Measurements from ENCODE around the gene CUZD1.
A peak's percentile ranks its signal among the peaks of the same experiment; 100 is the strongest.
"Not testable (repeated sequence)": the region's sequence is repeated elsewhere in the genome, so short reads cannot be mapped to it uniquely, and the experiment has no call there.

Gene CUZD1

DNA sequence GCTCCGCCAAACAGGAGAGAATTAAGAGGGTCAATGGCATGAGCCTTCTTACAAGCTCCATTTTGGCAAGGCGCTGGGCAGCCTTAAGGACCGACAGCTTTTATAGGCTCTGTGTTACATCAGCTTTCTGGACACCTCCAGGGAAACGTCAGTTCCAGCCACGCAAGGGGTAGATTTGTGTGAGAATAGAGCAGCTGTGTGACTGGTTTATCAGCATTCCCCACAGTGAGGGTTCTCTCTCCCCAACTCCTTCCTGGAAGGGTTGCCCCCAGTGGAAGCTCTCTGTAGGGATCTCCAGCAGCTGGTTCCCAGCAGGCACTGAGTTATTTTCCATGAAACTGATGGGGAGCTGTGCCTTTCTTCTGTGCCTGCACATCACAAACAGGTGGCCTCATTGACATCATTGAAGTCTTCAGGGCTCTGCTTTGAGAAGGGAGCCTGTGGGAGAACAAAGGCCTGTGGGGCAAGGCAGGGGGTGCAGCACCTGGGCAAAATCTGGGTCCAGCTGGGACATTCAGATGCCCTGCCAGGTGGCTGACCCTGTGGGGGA, at the start of gene CUZD1:
CUZD1 (minus strand) TSS at position 75 of the 550 bp plus-strand sequence; CDS start at position 61, 14 bp downstream.
- no peak for DNase-seq (ENCODE audit: low read depth)

DNA sequence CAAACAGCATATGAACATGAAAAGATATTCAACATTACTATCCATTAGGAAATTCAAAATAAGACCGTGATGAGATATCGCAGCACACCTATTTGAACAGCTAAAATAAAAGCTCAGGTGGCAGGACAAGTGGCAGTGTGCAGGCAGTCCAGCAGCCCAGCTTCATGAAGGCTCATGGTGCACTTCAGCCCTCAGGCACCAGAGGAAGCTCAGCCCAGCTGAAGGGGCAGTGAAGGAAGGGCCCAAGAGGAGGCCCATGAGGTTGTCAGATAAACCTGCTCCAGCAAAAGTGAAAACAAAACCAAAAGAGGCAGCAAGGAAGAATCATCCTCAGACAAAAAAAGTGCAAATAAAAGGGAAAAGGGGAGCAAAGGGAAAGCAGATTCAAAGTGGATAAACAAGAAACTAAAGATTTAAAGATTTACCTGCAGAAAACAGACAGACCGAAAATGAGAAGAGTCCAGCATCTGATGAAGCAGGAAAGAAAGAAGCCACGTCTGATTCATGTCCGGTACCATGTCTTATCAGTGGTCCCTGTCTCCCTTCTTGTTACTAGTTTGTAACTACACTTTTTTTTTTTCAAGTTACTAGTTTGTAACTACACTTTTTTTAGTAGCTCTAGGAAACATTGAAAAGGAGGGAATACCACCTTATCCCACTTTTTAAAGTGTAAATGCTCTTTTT, 48.7 kb upstream of the CUZD1 start:
- no peak for DNase-seq (ENCODE audit: low read depth)

DNA sequence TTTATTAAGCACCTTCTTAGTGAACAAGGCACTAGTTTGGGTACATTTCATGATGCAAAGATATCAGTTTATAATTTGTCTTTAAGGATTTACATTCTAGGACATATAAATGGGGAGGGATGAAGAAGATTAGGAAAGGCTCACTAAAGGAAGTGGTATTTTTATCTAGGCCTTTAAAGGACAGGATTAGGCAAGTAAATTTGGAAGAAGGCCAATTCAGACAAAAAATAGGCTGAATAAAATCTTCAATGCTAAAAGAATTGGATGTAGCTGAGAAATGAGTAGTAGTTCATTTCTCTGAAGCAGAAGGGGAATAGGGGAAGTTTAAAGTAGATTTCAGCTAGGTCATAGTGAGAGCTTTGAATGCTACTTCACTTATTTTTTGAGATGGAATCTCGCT, 38.5 kb upstream of the CUZD1 start:
- no peak for DNase-seq (ENCODE audit: low read depth)

GRCh38 chr10:122882766-122883165, 37.1 kb upstream of the CUZD1 start:
- DNase-seq (ENCODE audit: low read depth) = no peak

GRCh38 chr10:122879339-122880273, 33.9 kb upstream of the CUZD1 start, which contains the start of gene FAM24B:
Gene FAM24B, minus strand, starts transcription at chr10:122879581. Its CDS starts 29,066 bp downstream, at chr10:122850515.
- peak; percentile 94 for DNase-seq (ENCODE audit: low read depth)

DNA sequence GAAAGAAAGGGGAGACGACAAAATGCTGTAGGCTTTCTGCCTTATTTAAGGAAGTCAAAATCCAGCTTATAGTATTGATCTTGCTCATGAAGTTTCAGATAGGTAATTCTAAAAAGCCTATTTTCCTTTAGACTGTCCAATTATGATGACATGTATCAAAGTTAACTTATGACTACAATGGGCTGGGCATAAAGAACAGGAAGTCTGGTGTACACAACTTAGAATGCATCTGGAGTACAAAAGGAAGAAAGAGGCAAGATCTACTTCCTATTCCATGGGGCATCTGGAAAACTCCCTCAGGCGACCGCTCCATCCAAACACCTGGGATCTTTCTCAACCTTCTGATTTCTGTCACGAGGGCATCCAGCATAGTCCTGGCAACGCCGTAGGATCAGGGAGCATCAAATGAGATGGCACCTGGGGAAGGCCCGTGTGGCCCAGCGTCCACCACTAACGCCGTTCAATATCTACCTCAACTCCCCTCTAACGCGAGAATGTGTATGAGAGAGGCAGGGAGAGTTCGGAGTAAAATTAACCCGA, 33.2 kb upstream of the CUZD1 start:
- DNase-seq (ENCODE audit: low read depth) = no peak

- DNase-seq (ENCODE audit: low read depth) = no peak
Observed at GRCh38 chr10:122877264-122877663, 31.6 kb upstream of the CUZD1 start.

GRCh38 chr10:122876467-122876855, 30.8 kb upstream of the CUZD1 start:
- no peak for DNase-seq (ENCODE audit: low read depth)

DNA sequence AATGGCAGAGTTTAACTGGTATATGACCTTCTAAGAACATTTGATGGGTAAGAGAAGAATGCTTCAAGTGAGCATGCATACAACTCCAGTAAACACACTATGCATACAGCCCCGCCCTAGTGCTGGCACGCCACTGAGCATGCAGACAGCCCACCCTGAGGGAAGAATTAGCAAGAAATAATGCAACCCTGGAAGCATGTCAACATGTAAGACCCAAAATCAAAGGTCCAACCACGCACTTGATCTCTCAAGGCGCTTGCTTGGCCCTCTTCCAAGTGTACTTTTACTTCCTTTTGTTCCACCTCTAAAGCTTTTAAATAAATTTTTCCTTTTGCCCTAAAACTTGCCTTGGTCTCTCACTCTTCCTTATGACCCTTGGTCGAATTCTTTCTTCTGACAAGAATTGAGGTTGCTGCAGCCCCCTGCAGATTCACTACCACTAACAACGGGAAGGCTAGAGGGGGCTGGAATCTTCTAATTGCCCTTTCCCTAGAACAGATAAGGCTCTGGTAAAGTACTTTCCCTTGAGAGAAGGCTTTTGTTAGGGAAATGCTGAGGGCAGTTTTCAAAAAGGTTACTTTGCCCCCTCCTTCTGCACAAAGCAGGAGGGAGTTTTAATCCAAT, 30.3 kb upstream of the CUZD1 start:
- DNase-seq (ENCODE audit: low read depth) = no peak

DNA sequence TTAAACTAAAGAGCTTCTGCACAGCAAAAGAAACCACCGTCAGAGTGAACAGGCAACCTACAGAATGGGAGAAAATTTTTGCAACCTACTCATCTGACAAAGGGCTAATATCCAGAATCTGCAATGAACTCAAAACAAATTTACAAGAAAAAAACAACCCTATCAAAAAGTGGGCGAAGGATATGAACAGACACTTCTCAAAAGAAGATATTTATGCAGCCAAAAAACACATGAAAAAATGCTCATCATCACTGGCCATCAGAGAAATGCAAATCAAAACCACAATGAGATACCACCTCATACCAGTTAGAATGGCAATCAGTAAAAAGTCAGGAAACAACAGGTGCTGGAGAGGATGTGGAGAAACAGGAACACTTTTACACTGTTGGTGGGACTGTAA, 26.3 kb upstream of the CUZD1 start:
- DNase-seq (ENCODE audit: low read depth) = not testable (repeated sequence)

GRCh38 chr10:122868768-122869167, 23.1 kb upstream of the CUZD1 start:
- not testable (repeated sequence) for DNase-seq (ENCODE audit: low read depth)

DNA sequence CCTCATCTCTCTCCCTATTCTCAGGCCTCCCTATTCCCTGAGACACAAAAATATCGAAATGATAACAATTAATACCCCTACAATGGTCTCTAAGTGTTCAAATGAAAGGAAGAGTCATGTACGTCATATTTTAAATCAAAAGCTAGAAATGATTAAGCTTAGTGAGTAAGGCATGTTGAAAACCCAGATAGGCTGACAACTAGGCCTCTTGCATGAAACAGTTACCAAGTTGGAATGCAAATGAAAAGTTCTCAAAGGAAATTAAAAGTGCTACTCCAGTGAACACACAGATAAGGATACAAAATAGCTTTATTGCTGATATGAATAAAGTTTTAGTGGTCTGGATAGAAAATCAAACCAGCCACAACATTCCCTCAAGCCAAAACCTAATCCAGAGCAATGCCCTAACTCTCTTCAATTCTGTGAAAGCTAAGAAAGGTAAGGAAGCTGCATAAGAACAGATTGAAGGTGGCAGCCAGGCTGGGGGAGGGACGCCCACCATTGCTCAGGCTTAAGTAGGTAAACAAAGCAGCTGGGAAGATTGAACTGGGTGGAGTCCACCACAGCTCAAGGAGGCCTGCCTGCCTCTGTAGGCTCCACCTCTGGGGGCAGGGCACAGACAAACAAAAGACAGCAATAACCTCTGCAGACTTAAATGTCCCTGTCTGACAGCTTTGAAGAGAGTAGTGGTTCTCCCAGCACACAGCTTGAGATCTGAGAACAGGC, 21.3 kb upstream of the CUZD1 start:
- DNase-seq (ENCODE audit: low read depth) = not testable (repeated sequence)

DNA sequence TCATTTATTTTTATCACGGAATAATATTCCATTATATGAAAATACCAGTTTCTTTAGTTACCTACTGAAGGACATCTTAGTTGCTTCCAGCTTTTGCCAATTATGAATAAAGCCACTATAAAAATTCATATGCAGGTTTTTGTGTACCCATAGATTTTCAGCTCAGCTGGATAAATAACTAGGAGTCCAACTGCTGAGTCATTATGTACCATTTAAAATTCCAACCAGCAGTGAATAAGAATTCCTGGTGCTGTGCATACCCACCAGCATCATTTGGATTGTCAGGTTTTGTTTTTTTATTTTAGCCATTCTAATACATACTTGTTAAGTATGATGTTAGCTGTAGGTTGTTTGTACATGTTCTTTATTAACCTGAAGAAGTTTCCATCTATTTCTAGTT, 19.2 kb upstream of the CUZD1 start:
- DNase-seq (ENCODE audit: low read depth) = no peak

- DNase-seq (ENCODE audit: low read depth) = no peak
Observed at GRCh38 chr10:122864194-122864592, 18.5 kb upstream of the CUZD1 start.

DNA sequence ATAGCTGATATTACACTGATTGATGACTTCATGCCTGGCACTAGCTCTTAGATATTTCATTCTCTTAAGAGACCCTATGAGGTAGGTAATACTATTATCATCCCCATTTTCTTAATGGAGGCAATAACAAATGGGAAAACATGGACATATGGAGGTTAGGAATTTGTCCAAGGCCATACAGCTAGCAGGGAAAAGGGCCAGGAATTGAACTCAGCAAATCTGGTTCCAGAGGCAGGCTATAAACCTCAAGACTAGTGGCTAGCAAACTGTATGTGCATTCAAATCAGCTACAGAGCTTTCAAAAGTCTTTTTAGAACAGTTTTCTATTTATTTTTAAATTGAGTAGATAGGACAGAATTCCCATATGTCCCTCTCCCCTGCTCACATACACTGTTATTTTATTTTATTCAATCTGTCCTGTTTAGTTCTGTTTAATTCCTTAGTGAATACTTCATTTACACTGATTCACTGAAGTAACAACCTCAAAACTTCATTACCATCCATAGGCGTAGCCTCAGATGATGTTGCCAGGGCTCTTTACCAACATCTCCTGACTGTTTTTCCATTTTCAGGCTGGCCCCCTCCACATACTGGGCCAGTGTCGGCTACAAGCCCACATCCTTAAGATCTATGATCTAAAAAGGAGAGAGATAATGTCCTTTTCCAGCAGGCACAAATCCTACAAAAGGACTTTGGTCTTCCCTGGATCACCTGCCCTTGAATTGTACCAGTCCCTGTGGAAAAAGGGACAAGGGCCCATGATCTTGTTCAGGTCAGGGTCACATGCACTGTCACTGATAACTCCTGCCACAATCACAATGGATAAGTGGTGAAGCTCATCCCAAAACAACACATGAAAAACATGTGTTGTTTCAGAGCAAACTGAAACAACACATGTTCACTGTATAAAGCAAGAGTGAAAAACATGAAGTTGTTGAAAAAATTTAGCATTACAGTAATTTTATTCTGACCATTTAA, 17.8 kb upstream of the CUZD1 start:
- no peak for DNase-seq (ENCODE audit: low read depth)

- no peak for DNase-seq (ENCODE audit: low read depth)
Observed at GRCh38 chr10:122861711-122862161, 16.1 kb upstream of the CUZD1 start.

DNA sequence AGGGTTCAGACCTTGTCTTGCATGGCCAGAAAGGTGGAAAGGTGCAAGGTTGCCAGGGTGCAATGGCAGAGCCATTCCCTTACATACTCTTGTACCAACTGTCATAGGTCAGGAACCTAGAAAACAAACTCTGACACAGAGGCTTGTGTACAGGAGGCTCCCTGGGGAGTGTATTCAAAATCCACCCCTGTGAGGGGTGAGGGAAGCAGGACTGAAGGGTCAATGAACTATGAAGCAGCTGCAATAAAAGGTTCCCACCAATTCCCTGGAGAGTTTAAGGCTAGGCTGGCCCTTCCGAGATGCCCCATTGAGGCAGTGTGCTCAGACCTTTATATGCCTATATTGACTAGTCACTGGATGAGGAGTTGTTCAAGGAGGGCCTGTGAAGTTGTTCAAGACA, 13.9 kb upstream of the CUZD1 start:
- DNase-seq (ENCODE audit: low read depth) = no peak

DNA sequence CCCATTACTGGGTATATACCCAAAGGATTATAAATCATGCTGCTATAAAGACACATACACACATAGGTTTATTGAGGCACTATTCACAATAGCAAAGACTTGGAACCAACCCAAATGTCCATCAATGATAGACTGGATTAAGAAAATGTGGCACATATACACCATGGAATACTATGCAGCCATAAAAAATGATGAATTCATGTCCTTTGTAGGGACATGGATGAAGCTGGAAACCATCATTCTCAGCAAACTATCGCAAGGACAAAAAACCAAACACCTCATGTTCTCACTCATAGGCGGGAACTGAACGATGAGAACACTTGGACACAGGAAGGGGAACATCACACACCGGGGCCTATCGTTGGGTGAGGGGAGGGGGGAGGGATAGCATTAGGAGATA, 12.4 kb upstream of the CUZD1 start:
- DNase-seq (ENCODE audit: low read depth) = not testable (repeated sequence)

DNA sequence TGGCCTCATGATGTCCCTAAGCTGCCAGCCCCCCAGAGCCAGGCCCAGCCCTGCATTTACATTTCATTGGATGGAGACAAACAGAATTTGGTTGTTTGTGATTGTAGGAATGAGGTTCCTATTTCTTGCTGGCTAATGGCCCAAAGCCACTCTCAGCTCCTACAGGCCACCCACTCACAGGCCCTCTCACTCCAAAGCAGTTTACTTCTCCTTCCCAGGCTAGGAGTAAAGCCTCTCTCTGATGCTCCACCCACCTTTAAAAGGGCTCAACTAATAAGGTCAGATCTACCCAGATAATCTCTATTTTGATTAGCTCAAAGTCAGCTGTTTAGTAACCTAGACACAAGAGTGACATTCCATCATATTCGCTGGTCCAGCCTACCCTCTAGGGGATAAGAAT, 11.2 kb upstream of the CUZD1 start:
- DNase-seq (ENCODE audit: low read depth) = no peak

GRCh38 chr10:122855745-122856144, 10.1 kb upstream of the CUZD1 start:
- no peak for DNase-seq (ENCODE audit: low read depth)

Data from activated T-cell treated with anti-CD3 and anti-CD28 coated beads for 1 hour (primary cell).